Dermis blood vessel endothelial cell (primary cell): ENCODE measurements around the gene THEMIS. TPM values are rescaled to one million over a fixed set of nuclear protein-coding genes. Genes with fewer than 3 reads are reported as not detected.
"Not testable (repeated sequence)": the region's sequence is repeated elsewhere in the genome, so short reads cannot be mapped to it uniquely, and the experiment has no call there.

Source experiments
- DNase-seq: peaks from one replicate; pipeline ENCODE4 v3.0.0; 2010
- total RNA-seq: library from RNA; depleted of rRNA; stranded (reverse); fragments of >200 nt; gene quantifications from 2 replicates; pipeline ENCODE4 v1.2.3, GENCODE V29; 2014

THEMIS gene, protein sequence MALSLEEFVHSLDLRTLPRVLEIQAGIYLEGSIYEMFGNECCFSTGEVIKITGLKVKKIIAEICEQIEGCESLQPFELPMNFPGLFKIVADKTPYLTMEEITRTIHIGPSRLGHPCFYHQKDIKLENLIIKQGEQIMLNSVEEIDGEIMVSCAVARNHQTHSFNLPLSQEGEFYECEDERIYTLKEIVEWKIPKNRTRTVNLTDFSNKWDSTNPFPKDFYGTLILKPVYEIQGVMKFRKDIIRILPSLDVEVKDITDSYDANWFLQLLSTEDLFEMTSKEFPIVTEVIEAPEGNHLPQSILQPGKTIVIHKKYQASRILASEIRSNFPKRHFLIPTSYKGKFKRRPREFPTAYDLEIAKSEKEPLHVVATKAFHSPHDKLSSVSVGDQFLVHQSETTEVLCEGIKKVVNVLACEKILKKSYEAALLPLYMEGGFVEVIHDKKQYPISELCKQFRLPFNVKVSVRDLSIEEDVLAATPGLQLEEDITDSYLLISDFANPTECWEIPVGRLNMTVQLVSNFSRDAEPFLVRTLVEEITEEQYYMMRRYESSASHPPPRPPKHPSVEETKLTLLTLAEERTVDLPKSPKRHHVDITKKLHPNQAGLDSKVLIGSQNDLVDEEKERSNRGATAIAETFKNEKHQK
- not detected in 2 replicates for total RNA-seq

DNA sequence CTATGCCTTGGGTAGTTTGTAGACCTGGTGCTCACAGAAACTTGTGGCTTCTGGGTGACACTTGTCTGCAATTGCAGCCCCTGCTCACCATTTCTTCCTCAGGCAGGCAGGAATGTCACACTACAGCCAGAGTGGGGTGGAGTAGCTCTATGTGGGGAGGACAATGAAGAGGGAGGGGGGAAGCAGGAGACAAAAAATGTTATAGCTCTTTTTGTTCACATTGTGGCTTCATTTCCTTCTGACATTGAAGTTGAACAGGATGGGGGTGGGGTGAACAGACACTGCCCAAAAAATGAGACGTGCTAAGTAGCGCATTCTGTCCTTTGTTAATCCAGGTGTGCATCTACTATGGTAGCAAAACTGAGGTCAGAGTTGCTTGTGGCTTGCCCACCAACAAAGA, at the start of gene THEMIS:
THEMIS (minus strand) TSS at position 124 of the 400 bp plus-strand sequence. CDS start 126 bp downstream, outside the sequence.
- no peak for DNase-seq

GRCh38 chr6:127949251-127949650, 48.4 kb upstream of the THEMIS start:
- no peak for DNase-seq

- DNase-seq, result no peak
Measured at GRCh38 chr6:127946388-127946787, 45.5 kb upstream of the THEMIS start.

DNA sequence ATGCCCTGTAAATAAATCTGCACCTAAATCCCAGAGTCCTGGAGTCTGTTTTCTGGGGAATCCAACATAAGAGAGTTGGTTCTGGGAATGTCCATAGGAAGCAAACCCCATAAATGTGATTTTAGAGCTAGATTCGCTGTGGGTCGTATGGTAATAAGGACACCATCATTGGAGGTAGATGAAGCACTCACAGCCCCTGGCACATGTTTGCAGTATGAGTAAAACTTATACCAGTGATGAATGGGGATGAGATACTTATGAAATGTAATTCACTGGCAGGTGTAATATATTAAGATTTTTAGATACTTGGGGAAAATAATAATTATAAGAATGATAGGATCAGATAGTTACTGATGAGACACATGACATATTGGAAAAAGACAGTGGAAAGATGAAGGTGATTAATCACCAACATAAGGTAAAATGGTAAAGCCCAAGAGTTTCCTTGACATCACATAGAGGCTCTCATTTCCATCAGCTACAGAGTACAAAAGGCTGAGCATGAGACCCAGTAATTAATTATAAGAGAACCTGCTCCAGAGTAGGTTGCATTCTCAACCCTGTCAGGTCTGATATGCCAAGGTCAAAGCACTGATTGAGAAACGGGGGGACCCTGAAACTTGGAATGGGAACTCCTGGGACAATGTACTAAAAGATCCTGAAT, 44.7 kb upstream of the THEMIS start:
- DNase-seq, result no peak

DNA sequence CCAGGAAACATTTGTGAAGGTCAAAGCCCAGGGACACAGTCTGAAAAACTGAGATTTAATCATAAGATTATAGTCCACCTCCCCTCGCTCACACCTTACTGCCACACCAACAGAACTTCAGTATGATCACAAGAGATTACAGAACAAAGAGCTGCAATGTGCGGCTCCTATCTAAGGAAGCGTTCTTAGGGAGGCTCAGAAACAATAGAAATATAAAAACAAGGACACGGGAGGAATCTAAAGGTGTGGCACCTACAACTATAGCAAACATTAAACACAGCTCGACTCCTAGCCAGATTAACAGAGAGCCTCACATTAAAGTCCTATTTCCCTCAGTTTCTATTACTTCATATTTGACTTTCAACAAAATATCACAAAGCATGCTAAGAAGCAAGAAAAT, 40.4 kb upstream of the THEMIS start:
- no peak for DNase-seq

DNA sequence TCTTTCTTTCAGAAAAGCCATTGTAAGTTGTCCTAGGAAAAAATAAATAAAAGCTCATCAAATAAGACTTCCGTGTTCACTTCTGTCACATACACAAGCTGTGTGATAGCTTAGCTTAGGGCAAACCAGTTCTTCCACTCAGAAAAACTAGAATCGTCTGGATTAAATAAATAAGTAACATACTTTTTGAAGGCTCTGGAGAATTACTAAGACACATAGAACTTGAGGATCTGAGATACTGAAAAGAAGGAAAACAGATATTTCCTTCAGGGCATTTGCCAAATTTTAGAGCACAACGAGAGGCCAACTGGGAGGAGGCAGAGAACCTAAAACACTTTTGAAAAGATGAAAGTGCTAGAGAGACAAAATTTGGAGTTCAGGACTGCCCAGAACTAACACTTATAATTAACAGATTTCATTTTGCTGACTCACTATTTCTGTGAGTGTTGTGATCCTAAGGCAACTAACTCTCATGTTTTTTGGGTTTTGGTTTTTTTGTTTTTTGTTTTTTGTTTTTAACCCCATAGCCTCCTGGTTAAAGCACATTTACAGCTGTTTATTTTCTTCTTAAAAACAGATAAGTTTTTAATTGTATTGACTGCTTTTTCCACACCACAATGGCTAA, 38.7 kb upstream of the THEMIS start:
- DNase-seq, result peak; percentile 4

GRCh38 chr6:127938701-127939100, 37.8 kb upstream of the THEMIS start:
- peak; percentile 54 for DNase-seq

DNA sequence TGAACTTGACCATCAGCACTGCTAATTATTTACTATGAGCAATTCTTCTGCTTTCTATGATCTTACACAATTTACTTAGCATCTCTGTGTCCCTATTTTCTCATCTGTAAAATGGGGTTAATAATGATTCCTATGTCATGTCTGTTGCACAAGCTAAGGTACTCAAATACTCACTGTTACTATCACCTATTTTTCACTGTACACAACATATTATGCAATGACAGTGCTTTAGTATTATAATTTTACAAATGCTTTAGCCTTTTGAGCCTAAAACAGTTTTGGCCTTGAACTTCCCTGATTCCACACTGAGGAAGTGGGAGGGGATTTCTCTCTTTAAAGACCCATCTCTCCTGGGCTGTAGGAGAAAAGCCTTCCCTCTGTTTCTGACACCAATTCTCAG, 36.9 kb upstream of the THEMIS start:
- DNase-seq, result no peak

DNA sequence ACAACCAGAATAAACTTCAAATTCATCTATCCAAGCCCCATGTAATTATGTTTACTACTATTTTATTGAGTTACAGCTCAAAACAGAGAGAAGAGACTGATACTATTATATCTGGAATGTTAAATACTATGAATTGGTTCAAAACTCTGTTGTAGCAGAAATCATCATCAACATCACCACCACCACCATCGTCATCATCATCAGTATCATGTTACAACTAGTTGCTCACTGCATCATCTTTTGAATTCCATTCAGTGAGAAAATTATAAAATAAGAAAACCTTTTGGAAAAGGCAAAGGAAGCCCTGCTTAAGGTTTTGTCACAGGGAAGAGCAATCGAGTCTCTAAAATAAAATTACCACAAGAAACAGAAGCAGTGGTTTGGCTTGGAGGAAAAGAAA, 36.2 kb upstream of the THEMIS start:
- DNase-seq, result no peak

- DNase-seq, result no peak
Measured at GRCh38 chr6:127934956-127935355, 34.1 kb upstream of the THEMIS start.

GRCh38 chr6:127933852-127934840, 33.3 kb upstream of the THEMIS start:
- DNase-seq, result no peak

GRCh38 chr6:127933137-127933536, 32.3 kb upstream of the THEMIS start:
- no peak for DNase-seq

- DNase-seq, result no peak
Measured at GRCh38 chr6:127932708-127933107, 31.9 kb upstream of the THEMIS start.

- not testable (repeated sequence) for DNase-seq
Measured at GRCh38 chr6:127926441-127926840, 25.6 kb upstream of the THEMIS start.

- no peak for DNase-seq
Measured at GRCh38 chr6:127924440-127924839, 23.6 kb upstream of the THEMIS start.

DNA sequence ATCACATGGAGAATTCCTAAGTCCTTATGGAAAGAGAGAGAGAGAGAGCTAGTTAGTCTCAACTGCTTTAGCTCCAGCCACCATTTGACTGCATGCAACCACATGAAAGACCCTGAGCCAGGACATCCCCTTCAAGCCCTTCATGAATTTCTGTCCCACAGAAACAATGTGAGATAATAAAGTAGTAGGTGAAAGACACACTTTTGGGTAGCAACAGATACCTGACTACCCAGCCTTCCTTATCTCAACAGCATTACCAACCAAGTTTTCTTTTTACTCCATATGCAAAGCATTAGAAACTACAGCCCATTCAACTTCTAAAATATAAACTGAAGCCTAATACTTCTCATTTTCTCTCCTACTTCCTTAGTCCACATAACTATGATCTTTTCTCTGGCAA, 23.2 kb upstream of the THEMIS start:
- no peak for DNase-seq

DNA sequence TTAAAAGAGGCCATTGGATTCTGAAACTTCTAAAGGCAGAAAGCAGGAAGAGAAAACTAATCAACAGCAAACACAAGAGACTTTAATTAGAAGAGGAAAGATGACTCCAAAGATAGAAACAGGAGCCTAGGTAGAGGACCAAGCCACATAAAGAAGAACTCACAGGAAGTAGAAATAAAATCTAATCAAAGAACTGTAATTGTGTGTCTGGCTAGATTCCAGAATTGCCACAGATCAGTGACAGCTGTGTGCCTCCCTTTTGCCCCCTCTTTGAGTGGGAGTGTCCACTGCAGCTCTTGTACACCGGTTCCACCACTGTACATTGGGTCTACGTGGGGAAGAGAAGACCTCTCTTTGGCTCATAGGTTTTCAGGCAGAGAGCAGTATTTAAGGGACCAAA, 22.3 kb upstream of the THEMIS start:
- DNase-seq, result no peak

DNA sequence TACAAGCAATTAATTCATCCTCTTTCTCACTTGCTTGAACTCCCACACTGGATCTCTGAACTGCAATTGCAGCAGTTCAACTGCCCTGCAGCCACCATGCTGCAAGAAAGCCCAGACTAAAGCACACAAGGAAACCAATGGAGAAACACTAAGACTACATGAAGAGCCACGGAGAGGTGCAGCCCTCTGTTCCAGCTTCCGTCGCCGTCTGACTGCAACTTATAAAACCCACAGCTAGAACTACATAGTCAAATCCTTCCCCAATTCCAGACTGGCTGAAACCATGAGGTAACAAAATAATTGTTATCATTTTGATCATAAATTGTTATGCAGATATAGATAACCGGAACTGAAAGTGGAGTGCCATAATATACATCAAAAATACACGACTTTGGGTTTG, 21.1 kb upstream of the THEMIS start:
- no peak for DNase-seq

- no peak for DNase-seq
Measured at GRCh38 chr6:127920804-127921203, 19.9 kb upstream of the THEMIS start.

GRCh38 chr6:127918506-127919427, 17.9 kb upstream of the THEMIS start:
- DNase-seq, result no peak

DNA sequence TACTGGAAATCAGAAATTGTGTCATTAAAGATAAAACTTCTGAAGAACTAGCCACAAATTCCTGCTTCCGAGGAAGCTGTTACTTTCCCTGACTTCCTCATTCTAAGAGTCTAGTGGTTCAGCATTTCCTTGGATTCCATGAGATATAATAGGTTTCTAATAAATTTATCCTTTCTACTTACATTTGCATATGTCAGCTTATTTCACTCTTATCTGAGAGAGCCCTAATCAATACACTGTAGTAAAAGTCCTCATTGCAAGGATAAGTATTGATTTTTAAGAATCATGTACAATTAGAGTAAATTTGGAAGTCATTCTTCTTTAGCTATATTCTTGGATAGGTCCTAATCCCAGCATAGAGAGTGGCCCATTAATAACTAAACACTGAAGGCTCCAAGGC, 16.9 kb upstream of the THEMIS start:
- no peak for DNase-seq
